ENCODE measurements around the gene HRG.
A peak's percentile ranks its signal among the peaks of the same experiment; 100 is the strongest.

HRG gene

GRCh38 chr3:186665625-186666188, at the start of gene HRG:
Gene HRG (plus strand): TSS chr3:186666014. CDS start chr3:186666032, 18 bp downstream.
- no peak for DNase-seq (ENCODE audit: low read depth, low spot score)
- WGBS (ENCODE audit: insufficient coverage, insufficient read length), result no CpG with 5 or more reads among the region's 8 CpGs
- no peaks in the 10 kb centered on the region for H3K36me3 ChIP-seq (ENCODE audit: control insufficient read depth, insufficient read depth, low read length)
- H3K27me3 ChIP-seq (ENCODE audit: control insufficient read depth, insufficient read depth, low read length), result no peaks in the 10 kb centered on the region
- no peak within 1 kb of the TSS for H3K27ac ChIP-seq (ENCODE audit: low read length)
- H3K9me3 ChIP-seq (ENCODE audit: control insufficient read depth, insufficient read depth, low read length), result no peaks in the 10 kb centered on the region
- H3K4me3 ChIP-seq (ENCODE audit: low read length), result no peak within 1 kb of the TSS
- H3K4me1 ChIP-seq (ENCODE audit: control insufficient read depth, insufficient read depth, low read length), result peaks cover 6% of the 10 kb centered on the region; the same call in 1 of the 2 replicates

- Histone ChIP-seq H3K4me1 (ENCODE audit: control insufficient read depth, insufficient read depth, low read length) (peaks cover 6% of the 10 kb centered on the region; the same call in 1 of the 2 replicates), H3K27ac (ENCODE audit: low read length) (no peak overlapping the region), H3K27me3 (ENCODE audit: control insufficient read depth, insufficient read depth, low read length) (no peaks in the 10 kb centered on the region), H3K9me3 (ENCODE audit: control insufficient read depth, insufficient read depth, low read length) (no peaks in the 10 kb centered on the region), H3K4me3 (ENCODE audit: low read length) (no peak overlapping the region), H3K36me3 (ENCODE audit: control insufficient read depth, insufficient read depth, low read length) (no peaks in the 10 kb centered on the region)
- WGBS (ENCODE audit: insufficient coverage, insufficient read length), result no CpG with 5 or more reads among the region's 8 CpGs
- no peak for DNase-seq (ENCODE audit: low read depth, low spot score)
Observed at GRCh38 chr3:186616299-186616617, 49.6 kb upstream of the HRG start.

GRCh38 chr3:186617036-186617946, 48.5 kb upstream of the HRG start:
- no CpG with 5 or more reads among the region's 31 CpGs for WGBS (ENCODE audit: insufficient coverage, insufficient read length)
- Histone ChIP-seq H3K27ac (ENCODE audit: low read length) (no peak overlapping the region), H3K4me3 (ENCODE audit: low read length) (no peak overlapping the region), H3K27me3 (ENCODE audit: control insufficient read depth, insufficient read depth, low read length) (no peaks in the 10 kb centered on the region), H3K4me1 (ENCODE audit: control insufficient read depth, insufficient read depth, low read length) (peaks cover 6% of the 10 kb centered on the region; the same call in 1 of the 2 replicates), H3K36me3 (ENCODE audit: control insufficient read depth, insufficient read depth, low read length) (no peaks in the 10 kb centered on the region), H3K9me3 (ENCODE audit: control insufficient read depth, insufficient read depth, low read length) (no peaks in the 10 kb centered on the region)
- DNase-seq (ENCODE audit: low read depth, low spot score), result peak; percentile 63

GRCh38 chr3:186618318-186618938, 47.4 kb upstream of the HRG start:
- no peaks in the 10 kb centered on the region for H3K36me3 ChIP-seq (ENCODE audit: control insufficient read depth, insufficient read depth, low read length)
- H3K27me3 ChIP-seq (ENCODE audit: control insufficient read depth, insufficient read depth, low read length), result no peaks in the 10 kb centered on the region
- WGBS (ENCODE audit: insufficient coverage, insufficient read length), result no CpG with 5 or more reads among the region's 8 CpGs
- no peak for DNase-seq (ENCODE audit: low read depth, low spot score)
- H3K27ac ChIP-seq (ENCODE audit: low read length), result no peak overlapping the region
- H3K4me3 ChIP-seq (ENCODE audit: low read length), result no peak overlapping the region
- H3K4me1 ChIP-seq (ENCODE audit: control insufficient read depth, insufficient read depth, low read length), result peaks cover 6% of the 10 kb centered on the region; the same call in 1 of the 2 replicates
- no peaks in the 10 kb centered on the region for H3K9me3 ChIP-seq (ENCODE audit: control insufficient read depth, insufficient read depth, low read length)

- H3K9me3 ChIP-seq (ENCODE audit: control insufficient read depth, insufficient read depth, low read length), result no peaks in the 10 kb centered on the region
- no peaks in the 10 kb centered on the region for H3K36me3 ChIP-seq (ENCODE audit: control insufficient read depth, insufficient read depth, low read length)
- no peak overlapping the region for H3K4me3 ChIP-seq (ENCODE audit: low read length)
- no peaks in the 10 kb centered on the region for H3K27me3 ChIP-seq (ENCODE audit: control insufficient read depth, insufficient read depth, low read length)
- H3K27ac ChIP-seq (ENCODE audit: low read length), result no peak overlapping the region
- H3K4me1 ChIP-seq (ENCODE audit: control insufficient read depth, insufficient read depth, low read length), result peaks cover 6% of the 10 kb centered on the region; the same call in 1 of the 2 replicates
- DNase-seq (ENCODE audit: low read depth, low spot score), result no peak
- no CpG with 5 or more reads among the region's 5 CpGs for WGBS (ENCODE audit: insufficient coverage, insufficient read length)
Observed at GRCh38 chr3:186619787-186620212, 46.0 kb upstream of the HRG start.

GRCh38 chr3:186620213-186621092, 45.4 kb upstream of the HRG start:
- Histone ChIP-seq H3K36me3 (ENCODE audit: control insufficient read depth, insufficient read depth, low read length) (no peaks in the 10 kb centered on the region), H3K4me3 (ENCODE audit: low read length) (no peak overlapping the region), H3K27ac (ENCODE audit: low read length) (no peak overlapping the region), H3K9me3 (ENCODE audit: control insufficient read depth, insufficient read depth, low read length) (no peaks in the 10 kb centered on the region), H3K4me1 (ENCODE audit: control insufficient read depth, insufficient read depth, low read length) (peaks cover 4% of the 10 kb centered on the region; the same call in 1 of the 2 replicates), H3K27me3 (ENCODE audit: control insufficient read depth, insufficient read depth, low read length) (no peaks in the 10 kb centered on the region)
- WGBS (ENCODE audit: insufficient coverage, insufficient read length), result no CpG with 5 or more reads among the region's 17 CpGs
- DNase-seq (ENCODE audit: low read depth, low spot score), result no peak

GRCh38 chr3:186621894-186622650, 43.7 kb upstream of the HRG start:
- no peaks in the 10 kb centered on the region for H3K27me3 ChIP-seq (ENCODE audit: control insufficient read depth, insufficient read depth, low read length)
- no CpG with 5 or more reads among the region's 7 CpGs for WGBS (ENCODE audit: insufficient coverage, insufficient read length)

GRCh38 chr3:186622651-186623310, 43.0 kb upstream of the HRG start:
- WGBS (ENCODE audit: insufficient coverage, insufficient read length), result no CpG with 5 or more reads among the region's 2 CpGs
- Histone ChIP-seq H3K27ac (ENCODE audit: low read length) (no peak overlapping the region), H3K27me3 (ENCODE audit: control insufficient read depth, insufficient read depth, low read length) (no peaks in the 10 kb centered on the region), H3K4me3 (ENCODE audit: low read length) (no peak overlapping the region), H3K36me3 (ENCODE audit: control insufficient read depth, insufficient read depth, low read length) (no peaks in the 10 kb centered on the region), H3K9me3 (ENCODE audit: control insufficient read depth, insufficient read depth, low read length) (no peaks in the 10 kb centered on the region), H3K4me1 (ENCODE audit: control insufficient read depth, insufficient read depth, low read length) (no peaks in the 10 kb centered on the region)
- DNase-seq (ENCODE audit: low read depth, low spot score), result no peak

More at GRCh38 chr3:186621894-186622650, 43.7 kb upstream of the HRG start:
- Histone ChIP-seq H3K27ac (ENCODE audit: low read length) (no peak overlapping the region), H3K9me3 (ENCODE audit: control insufficient read depth, insufficient read depth, low read length) (no peaks in the 10 kb centered on the region), H3K4me1 (ENCODE audit: control insufficient read depth, insufficient read depth, low read length) (peaks cover 4% of the 10 kb centered on the region; the same call in 1 of the 2 replicates), H3K36me3 (ENCODE audit: control insufficient read depth, insufficient read depth, low read length) (no peaks in the 10 kb centered on the region), H3K4me3 (ENCODE audit: low read length) (no peak overlapping the region)
- DNase-seq (ENCODE audit: low read depth, low spot score), result no peak

- no peaks in the 10 kb centered on the region for H3K9me3 ChIP-seq (ENCODE audit: control insufficient read depth, insufficient read depth, low read length)
- no peak for DNase-seq (ENCODE audit: low read depth, low spot score)
- H3K27ac ChIP-seq (ENCODE audit: low read length), result no peak overlapping the region
- H3K4me1 ChIP-seq (ENCODE audit: control insufficient read depth, insufficient read depth, low read length), result no peaks in the 10 kb centered on the region
- no peaks in the 10 kb centered on the region for H3K36me3 ChIP-seq (ENCODE audit: control insufficient read depth, insufficient read depth, low read length)
- H3K4me3 ChIP-seq (ENCODE audit: low read length), result no peak overlapping the region
- H3K27me3 ChIP-seq (ENCODE audit: control insufficient read depth, insufficient read depth, low read length), result no peaks in the 10 kb centered on the region
- WGBS (ENCODE audit: insufficient coverage, insufficient read length), result no CpG with 5 or more reads among the region's 4 CpGs
Observed at GRCh38 chr3:186624598-186624997, 41.2 kb upstream of the HRG start.
